GM19395 (cell line): ENCODE results near the gene C1orf159.

Experiments used
- ATAC-seq: cut with Tn5 transposase; IDR thresholded peaks from one replicate; pipeline ENCODE4 v1.9.1; 2021; ENCODE audit warnings: mild to moderate bottlenecking, moderate library complexity; ENCODE audit not compliant: unreplicated experiment

Gene C1orf159

GRCh38 chr1:1132956-1133750 is 17.3 kb upstream of the C1orf159 start:
- ATAC-seq, result no peak

- no peak for ATAC-seq
These were observed 16.4 kb upstream of the C1orf159 start for GRCh38 chr1:1132042-1132950.

DNA sequence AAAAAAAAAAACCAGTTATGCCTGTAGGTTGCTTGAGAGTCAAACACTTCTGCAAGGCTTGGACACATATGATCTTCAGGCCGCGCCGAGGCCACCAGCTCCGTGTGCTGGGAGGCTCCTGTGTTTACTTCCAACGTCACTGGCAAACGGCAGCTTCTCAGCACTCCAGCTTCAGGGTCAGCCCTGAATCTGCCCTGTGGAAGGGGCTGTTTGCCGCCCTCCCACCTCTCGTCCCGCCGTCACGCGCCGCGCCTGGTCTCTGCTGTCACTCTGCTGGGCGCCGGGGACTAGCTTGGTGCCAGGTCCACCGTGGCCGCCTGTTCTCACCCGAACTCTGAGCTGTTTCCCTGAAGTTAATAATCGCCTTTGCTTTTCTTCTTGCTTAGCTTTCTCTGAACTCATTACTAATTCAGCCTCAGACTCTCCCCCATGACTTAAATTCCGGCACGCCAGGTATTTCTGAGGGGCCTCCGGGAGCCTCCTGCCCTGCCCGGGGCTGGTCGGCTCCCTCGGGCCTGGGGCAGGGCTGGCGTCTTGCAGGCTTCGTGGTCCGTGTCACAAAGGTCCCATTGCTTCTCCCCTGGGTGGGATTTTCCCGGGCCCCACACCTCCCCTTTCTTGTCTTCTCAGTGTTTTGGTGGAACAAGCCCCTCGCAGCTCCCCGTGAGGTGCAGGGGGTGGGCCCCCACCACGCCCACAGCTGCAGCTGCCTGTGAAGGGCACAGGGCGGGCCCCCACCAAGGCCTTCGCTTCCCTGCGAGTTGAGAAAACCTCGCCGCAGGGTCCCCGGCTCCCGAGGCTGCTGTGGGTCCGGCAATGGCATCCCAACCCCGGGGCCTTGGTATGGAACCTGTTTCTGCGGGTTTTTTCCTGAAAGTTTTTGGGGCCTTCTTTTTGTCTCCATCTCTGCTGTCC is 14.6 kb upstream of the C1orf159 start:
- ATAC-seq, result no peak

DNA sequence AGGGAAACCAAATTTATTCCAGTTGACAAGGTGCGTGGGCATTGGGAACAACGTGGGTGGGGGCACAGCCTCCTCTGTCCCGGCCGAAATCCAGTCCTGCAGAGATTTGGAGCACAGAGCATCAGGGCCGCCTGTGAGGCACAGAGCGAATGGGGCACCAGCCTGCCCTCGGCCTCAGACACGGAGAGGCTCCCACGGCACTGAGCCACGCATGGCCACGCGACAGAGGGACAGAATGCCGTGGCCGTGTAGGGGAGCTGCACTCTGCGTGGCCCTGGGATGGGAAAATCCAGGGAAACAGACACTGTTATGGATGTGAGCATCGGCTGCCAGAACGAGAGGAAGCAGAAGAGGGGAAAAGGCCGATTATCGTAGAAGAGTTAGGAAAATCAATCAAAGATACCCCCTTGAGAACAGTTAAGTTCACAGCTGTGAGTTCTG is 13.5 kb upstream of the C1orf159 start:
- ATAC-seq, result no peak

- ATAC-seq, result no peak
These were observed 12.7 kb upstream of the C1orf159 start for GRCh38 chr1:1128454-1129139.

DNA sequence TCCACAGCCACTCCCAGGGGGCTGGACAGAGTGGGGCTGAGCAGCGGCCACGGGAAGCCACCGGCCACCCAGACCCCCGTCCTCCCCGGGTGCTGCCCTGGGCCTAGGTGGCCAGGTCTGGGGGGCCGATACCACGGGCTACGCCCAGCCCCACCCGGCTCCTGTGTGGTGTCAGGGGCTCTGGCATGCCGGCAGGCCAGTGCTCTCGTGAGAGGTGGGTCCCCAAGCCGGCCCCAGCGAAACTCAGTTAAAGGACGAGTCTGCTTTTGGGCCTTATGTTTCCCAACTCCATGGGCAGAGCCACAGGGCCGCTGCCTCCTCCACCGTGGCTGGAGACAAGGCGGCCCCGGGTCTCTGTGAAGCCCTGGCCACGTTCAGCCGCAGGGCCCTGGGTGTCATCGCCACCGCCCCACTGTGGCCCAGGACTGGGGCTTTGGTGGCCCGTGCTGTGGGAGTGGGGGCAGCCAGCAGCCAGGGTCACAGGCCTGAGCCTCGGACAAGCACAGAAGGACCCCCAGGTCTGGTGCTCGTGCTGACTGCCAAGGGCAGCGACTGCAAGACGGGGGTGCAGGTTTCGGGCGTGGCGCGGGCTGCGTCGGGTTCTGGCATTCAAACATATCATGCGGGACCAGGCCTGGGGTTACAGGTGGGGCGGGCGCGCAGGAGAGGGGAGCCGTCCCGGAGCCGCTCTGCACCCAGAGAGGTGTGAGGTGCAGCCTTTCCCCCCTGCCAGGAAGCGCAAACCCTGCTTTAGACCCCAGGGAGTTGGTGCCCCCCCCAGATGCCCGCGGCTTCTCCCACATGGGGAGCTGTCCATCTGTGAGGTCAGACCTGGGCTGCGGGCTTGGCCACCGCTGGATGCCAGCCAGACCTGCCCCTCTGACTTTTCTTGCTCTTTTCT is 11.9 kb upstream of the C1orf159 start:
- no peak for ATAC-seq

GRCh38 chr1:1125945-1126344 is 10.1 kb upstream of the C1orf159 start:
- ATAC-seq, result no peak

GRCh38 chr1:1124786-1125642 is 9.1 kb upstream of the C1orf159 start:
- ATAC-seq, result no peak

DNA sequence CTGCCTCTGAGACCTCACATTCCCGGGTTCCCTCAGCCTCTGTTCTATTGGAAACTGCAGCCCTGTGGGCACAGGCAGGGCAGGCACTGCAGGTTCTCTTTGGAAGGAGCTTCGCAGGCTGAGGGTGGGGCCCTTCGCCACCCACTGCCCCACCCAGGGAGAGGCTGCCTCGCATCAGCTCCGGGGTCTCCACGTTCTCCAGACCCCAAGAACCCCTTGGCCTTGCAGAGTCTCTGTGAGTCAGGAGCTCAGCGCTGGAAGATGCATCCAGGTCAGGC is 8.6 kb upstream of the C1orf159 start:
- no peak for ATAC-seq

- ATAC-seq, result no peak
These were observed 8.0 kb upstream of the C1orf159 start for GRCh38 chr1:1123581-1124507.

- no peak for ATAC-seq
These were observed 7.1 kb upstream of the C1orf159 start for GRCh38 chr1:1122981-1123480.

DNA sequence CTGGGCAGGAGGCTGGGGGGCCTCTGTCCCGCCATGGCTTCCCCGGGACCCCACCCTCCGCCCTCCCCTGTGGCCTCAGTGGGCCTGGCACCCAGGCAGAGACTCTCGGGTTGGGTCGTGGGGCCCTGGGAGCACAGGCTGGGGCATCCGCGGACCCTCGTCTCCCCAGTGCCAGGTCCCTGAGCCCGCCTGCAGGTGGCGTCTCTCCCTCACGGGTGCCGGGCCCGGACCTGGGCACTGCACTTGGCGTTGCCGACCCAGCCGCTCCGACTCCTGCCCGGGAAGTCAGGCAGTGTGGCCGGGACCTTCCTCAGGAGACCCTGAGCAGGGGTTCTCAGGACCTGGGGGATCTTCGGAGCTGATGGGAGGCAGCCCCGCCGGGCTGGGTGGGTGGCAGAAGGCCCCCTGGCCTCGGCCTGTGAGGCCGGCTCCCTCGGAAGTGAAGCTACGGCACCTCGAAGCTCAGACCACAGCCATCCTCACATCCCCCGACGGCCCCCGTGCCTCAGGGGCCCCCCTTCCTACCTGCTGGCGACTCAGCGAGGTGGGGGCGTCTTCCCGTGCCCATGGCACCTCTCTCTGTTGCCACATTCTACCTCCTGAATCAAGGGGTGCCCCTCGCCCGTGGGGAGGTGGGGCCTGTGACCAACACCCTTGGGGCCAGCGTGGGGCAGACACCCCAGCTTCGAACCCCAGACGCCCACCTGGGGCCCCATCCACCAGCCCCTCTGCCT is 6.4 kb upstream of the C1orf159 start:
- ATAC-seq, result no peak

GRCh38 chr1:1121611-1122077 is 5.8 kb upstream of the C1orf159 start:
- ATAC-seq, result no peak

DNA sequence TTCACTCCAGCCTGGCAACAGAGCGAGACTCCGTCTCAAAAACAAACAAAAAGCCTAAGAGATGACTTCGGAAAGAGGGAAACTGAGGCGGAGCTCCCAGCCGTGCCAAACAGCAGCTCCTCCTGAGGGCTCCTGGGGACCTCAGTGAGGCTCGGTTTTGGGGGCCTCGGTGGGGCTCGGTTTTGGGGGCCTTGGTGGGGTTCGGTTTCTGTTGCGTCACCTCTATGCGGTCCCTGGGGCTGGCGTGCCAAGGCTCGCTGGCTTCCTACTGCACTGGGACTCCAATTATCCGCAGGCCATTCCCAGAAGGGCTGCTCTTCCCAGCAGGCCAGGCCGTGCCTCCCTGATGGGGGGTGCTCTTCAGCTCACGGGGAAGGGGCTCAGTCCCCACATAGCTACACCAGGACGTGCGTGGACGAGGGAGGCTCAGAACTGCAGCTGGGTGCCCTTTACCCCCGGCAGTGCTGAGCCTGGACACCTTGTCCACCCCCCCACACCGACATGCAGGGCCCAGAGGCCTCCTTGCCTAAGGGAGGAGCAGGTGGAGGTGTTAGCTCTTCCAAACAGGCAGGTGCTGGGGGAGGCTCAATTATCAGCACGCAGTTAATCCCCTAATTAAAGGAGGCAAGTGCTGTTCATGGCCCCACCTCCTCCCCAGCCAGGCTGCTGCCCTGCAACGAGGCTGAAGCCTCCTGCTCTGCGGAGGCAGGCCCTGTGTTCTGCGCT is 5.1 kb upstream of the C1orf159 start:
- no peak for ATAC-seq

DNA sequence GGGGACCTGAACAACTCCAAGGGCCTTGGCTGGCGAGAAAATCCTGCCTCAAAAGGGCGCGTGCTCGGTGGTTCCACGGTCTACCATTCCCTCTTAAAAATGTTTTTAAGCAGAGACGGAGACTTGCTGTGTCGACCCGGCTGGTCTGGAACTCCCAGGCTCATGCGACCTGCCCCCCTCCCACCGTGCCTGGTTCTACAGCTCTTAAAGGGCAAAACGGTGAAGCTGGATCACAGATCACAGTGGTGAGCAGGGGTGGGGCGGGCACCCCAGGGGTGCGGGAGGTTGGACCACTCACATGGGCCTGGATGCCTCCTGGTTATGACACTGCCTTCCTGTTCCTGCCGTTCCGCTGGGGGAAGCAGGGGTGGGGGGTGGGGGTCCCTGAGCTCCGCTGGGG is 4.2 kb upstream of the C1orf159 start:
- ATAC-seq, result no peak
